ENCODE measurements around the gene ROPN1L. TPM values are rescaled to one million over a fixed set of nuclear protein-coding genes. Genes with fewer than 3 reads are reported as not detected.

The ROPN1L gene
- total RNA-seq, 1 experiment from 2014 or later: 0.66 TPM

DNA sequence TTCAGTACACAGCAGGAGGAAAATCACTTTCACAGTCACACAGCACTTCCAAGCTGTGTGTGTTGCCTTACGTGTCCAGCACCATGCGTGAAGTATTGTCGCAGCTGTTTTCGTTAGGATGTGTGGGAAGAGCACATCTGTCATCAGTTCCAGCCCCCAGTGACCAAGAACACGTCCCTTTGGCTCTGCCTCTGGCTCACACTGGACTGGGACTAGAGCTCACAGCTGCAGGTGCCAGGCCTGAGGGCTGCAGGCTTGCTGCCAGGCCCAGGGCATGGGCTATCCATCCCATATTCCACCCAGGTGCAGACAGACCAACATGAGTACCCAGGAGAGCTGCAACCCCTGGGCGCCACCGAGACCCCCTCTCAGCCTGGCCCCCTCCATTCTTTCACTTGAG is 61.6 kb downstream of the ROPN1L start:
- Histone ChIP-seq H3K9me3 (ENCODE audit: control insufficient read depth in 1 of 2, insufficient read depth in 1 of 2, low read depth in 1 of 2, low read length in 2 of 2) (no peaks in the 10 kb centered on the region), H3K9me2 (ENCODE audit: insufficient read depth) (no peaks in the 10 kb centered on the region), H3K27ac (ENCODE audit: low read depth, low read length) (no peak overlapping the region), H3K4me3 (replicated peaks in 1 of 2; ENCODE audit: low read depth in 1 of 2, low read length in 2 of 2) (no peak overlapping the region), H3K36me3 (ENCODE audit: control insufficient read depth in 1 of 2, insufficient read depth in 2 of 2, low read length in 2 of 2) (no peaks in the 10 kb centered on the region), H3K79me2 (ENCODE audit: insufficient read depth, low read length) (no peaks in the 10 kb centered on the region), H3K4me2 (ENCODE audit: low read length) (no peak overlapping the region), H3K4me1 (ENCODE audit: control insufficient read depth in 1 of 2, insufficient read depth in 2 of 2, low read length in 2 of 2) (peaks cover 10 to 29% of the 10 kb centered on the region in 2 experiments), H3K9ac (ENCODE audit: low read length) (no peak overlapping the region), H2AFZ (ENCODE audit: low read depth, low read length, poor library complexity, severe bottlenecking) (no peak overlapping the region), H4K20me1 (ENCODE audit: insufficient read depth) (no peaks in the 10 kb centered on the region), H3K27me3 (ENCODE audit: insufficient read depth, low read length) (no peaks in the 10 kb centered on the region)
- ChIA-PET RAD21 (ENCODE audit: low non-redundant PET in 1 of 2, low total read pairs in 2 of 2, uncharacterized antibody in 2 of 2, unreplicated experiment in 2 of 2) (no interaction called here), CTCF (no interaction called here), POLR2A (no interaction called here)
- TF ChIP-seq SP1 (IDR thresholded peaks at IDR 0.05; ENCODE audit: low read depth) (no peak), FOSL1 (IDR thresholded peaks at IDR 0.05; ENCODE audit: low read depth) (no peak), EZH2 (IDR thresholded peaks at IDR 0.05) (no peak), ELF1 (IDR thresholded peaks at IDR 0.05; ENCODE audit: borderline replicate concordance, low read depth) (no peak), SRF (IDR thresholded peaks at IDR 0.05; ENCODE audit: low read depth) (no peak), JUND (IDR thresholded peaks at IDR 0.05) (no peak), YY1 (IDR thresholded peaks at IDR 0.05; ENCODE audit: extremely low read depth, insufficient replicate concordance, low read depth, low read length) (no peak), CEBPB (IDR thresholded peaks at IDR 0.05; ENCODE audit: low read depth) (no peak), POLR2AphosphoS5 (IDR thresholded peaks at IDR 0.05; ENCODE audit: low read depth, low read length) (no peak), ZFX (IDR thresholded peaks at IDR 0.05) (no peak), CBX3 (IDR thresholded peaks at IDR 0.05; ENCODE audit: low read depth) (no peak), EZH2phosphoT487 (IDR thresholded peaks at IDR 0.05; ENCODE audit: borderline replicate concordance) (no peak)
- TF ChIP-seq, protein P1, sequence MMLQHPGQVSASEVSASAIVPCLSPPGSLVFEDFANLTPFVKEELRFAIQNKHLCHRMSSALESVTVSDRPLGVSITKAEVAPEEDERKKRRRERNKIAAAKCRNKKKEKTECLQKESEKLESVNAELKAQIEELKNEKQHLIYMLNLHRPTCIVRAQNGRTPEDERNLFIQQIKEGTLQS (IDR thresholded peaks at IDR 0.05): no peak
- TF ChIP-seq, protein P2, sequence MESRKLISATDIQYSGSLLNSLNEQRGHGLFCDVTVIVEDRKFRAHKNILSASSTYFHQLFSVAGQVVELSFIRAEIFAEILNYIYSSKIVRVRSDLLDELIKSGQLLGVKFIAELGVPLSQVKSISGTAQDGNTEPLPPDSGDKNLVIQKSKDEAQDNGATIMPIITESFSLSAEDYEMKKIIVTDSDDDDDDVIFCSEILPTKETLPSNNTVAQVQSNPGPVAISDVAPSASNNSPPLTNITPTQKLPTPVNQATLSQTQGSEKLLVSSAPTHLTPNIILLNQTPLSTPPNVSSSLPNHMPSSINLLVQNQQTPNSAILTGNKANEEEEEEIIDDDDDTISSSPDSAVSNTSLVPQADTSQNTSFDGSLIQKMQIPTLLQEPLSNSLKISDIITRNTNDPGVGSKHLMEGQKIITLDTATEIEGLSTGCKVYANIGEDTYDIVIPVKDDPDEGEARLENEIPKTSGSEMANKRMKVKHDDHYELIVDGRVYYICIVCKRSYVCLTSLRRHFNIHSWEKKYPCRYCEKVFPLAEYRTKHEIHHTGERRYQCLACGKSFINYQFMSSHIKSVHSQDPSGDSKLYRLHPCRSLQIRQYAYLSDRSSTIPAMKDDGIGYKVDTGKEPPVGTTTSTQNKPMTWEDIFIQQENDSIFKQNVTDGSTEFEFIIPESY (IDR thresholded peaks at IDR 0.05; ENCODE audit: extremely low read depth, insufficient replicate concordance, low read length): no peak
- intact Hi-C loops (cut with micrococcal nuclease): no loop called here
- BruUV-seq (replicated peaks): no TSS peak
- ATAC-seq (no peak), DNase-seq (ENCODE audit: low read depth, low spot score) (no peak)

All from HCT116 (cell line).